ENCODE measurements around the gene DIO3.

The DIO3 gene

GRCh38 chr14:101540481-101541462, 20.5 kb upstream of the DIO3 start:
- DNase-seq (ENCODE audit: low read depth, low spot score), result no peak
- no peak for TF ChIP-seq CTCF (IDR thresholded peaks at IDR 0.05; ENCODE audit: low read depth, low read length)
- H3K4me3 ChIP-seq (ENCODE audit: low read depth, low read length), result no peak overlapping the region
- in situ Hi-C loops (cut with HindIII; ENCODE audit: low sequenced_read_pairs), result no loop called here

DNA sequence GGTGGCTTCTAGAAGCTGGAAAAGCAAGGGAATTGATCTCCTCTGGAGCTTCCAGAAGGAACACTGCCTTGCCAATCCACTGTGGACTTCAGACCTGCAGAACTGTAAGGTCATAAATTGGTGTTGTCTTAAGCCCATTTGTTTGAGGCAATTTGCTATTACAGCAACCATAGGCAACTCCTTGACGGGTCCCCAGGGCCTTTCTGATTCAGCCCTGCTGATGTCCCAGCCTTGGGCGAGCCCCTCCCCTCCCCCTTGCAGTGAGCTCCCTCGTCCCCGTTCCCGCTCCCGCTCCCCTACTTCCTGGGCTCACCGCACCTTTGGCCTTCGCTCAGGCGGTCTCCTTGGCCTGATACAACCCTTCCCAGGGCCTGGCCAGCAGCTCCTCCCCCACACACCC, 18.9 kb upstream of the DIO3 start:
- no peak overlapping the region for H3K4me3 ChIP-seq (ENCODE audit: low read depth, low read length)
- no peak for TF ChIP-seq CTCF (IDR thresholded peaks at IDR 0.05; ENCODE audit: low read depth, low read length)
- DNase-seq (ENCODE audit: low read depth, low spot score), result no peak
- in situ Hi-C loops (cut with HindIII; ENCODE audit: low sequenced_read_pairs), result no loop called here

- DNase-seq (ENCODE audit: low read depth, low spot score), result no peak
- no peak overlapping the region for H3K4me3 ChIP-seq (ENCODE audit: low read depth, low read length)
- TF ChIP-seq CTCF (IDR thresholded peaks at IDR 0.05; ENCODE audit: low read depth, low read length), result no peak
- in situ Hi-C loops (cut with HindIII; ENCODE audit: low sequenced_read_pairs), result no loop called here
Measured at GRCh38 chr14:101543814-101544213, 17.5 kb upstream of the DIO3 start.

- no peak overlapping the region for H3K4me3 ChIP-seq (ENCODE audit: low read depth, low read length)
- TF ChIP-seq CTCF (IDR thresholded peaks at IDR 0.05; ENCODE audit: low read depth, low read length), result no peak
- no peak for DNase-seq (ENCODE audit: low read depth, low spot score)
- in situ Hi-C loops (cut with HindIII; ENCODE audit: low sequenced_read_pairs), result no loop called here
Measured at GRCh38 chr14:101544550-101544949, 16.7 kb upstream of the DIO3 start.

DNA sequence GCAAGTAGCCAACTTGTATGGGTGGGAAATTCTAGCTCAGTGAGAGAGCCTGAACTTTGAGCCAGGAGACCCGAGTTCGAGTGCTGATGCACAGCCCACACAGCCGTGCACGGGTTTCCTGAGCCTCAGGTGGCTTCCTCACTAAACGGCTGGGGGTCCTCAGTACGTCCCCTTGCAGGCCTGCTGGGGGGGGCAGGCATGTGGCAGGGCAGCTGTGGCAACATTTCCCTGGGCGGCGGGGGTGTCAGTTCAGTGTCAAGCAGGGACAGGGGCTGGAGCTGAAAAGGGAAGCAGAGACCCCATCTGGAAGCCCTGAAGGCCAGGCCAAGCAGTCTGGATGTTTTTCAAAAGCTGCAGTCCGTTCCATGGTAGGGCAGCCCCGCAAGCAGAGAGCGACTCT, 14.6 kb upstream of the DIO3 start:
- in situ Hi-C loops (cut with HindIII; ENCODE audit: low sequenced_read_pairs), result no loop called here
- TF ChIP-seq CTCF (IDR thresholded peaks at IDR 0.05; ENCODE audit: low read depth, low read length), result no peak
- DNase-seq (ENCODE audit: low read depth, low spot score), result no peak
- no peak overlapping the region for H3K4me3 ChIP-seq (ENCODE audit: low read depth, low read length)

GRCh38 chr14:101547107-101547738, 14.1 kb upstream of the DIO3 start:
- TF ChIP-seq CTCF (IDR thresholded peaks at IDR 0.05; ENCODE audit: low read depth, low read length), result no peak
- in situ Hi-C loops (cut with HindIII; ENCODE audit: low sequenced_read_pairs), result no loop called here
- no peak overlapping the region for H3K4me3 ChIP-seq (ENCODE audit: low read depth, low read length)
- no peak for DNase-seq (ENCODE audit: low read depth, low spot score)

Data from astrocyte of the spinal cord (primary cell).